Measurements from ENCODE around the gene SLC12A4. TPM values are rescaled to one million over a fixed set of nuclear protein-coding genes. Genes with fewer than 3 reads are reported as not detected.

Gene SLC12A4
- total RNA-seq, 2 experiments from 2014 or later: 32.5 to 38.0 TPM

GRCh38 chr16:67954421-67955196 lies 13.8 kb downstream of the SLC12A4 start:
- H3K4me3 Mint-ChIP-seq: no peak overlapping the region
- no peaks in the 10 kb centered on the region for H3K4me1 Mint-ChIP-seq (ENCODE audit: low read depth)
- peaks cover 26% of the 10 kb centered on the region for H3K36me3 Mint-ChIP-seq (ENCODE audit: low read depth)
- ChIA-PET POLR2A (interaction anchor here (1.0 kb wide), 1 partner anchor 19 kb away, joined by 6 read pairs; no protein-coding TSS in a partner anchor), CTCF (no interaction called here)
- no peak for TF ChIP-seq CTCF (IDR thresholded peaks at IDR 0.05)
- no peaks in the 10 kb centered on the region for H3K27me3 Mint-ChIP-seq
- no peaks in the 10 kb centered on the region for H3K9me3 Mint-ChIP-seq
- no peak overlapping the region for H3K27ac Mint-ChIP-seq
- intact Hi-C loops (cut with micrococcal nuclease): no loop called here
- DNase-seq (no peak), ATAC-seq (no peak)

- H3K9me3 Mint-ChIP-seq: no peaks in the 10 kb centered on the region
- peaks cover 24% of the 10 kb centered on the region for H3K36me3 Mint-ChIP-seq (ENCODE audit: low read depth)
- no peak overlapping the region for H3K4me3 Mint-ChIP-seq
- H3K27ac Mint-ChIP-seq: no peak overlapping the region
- TF ChIP-seq CTCF (IDR thresholded peaks at IDR 0.05): no peak
- no peak for ATAC-seq
- intact Hi-C loops (cut with micrococcal nuclease): no loop called here
- no peaks in the 10 kb centered on the region for H3K27me3 Mint-ChIP-seq
- POLR2A ChIA-PET: interaction anchor here (0.6 to 1.1 kb wide), 4 partner anchors 12 to 213 kb away, joined by 3 to 6 read pairs (median 4); no protein-coding TSS in a partner anchor
- no peak for DNase-seq
- H3K4me1 Mint-ChIP-seq (ENCODE audit: low read depth): no peaks in the 10 kb centered on the region
- CTCF ChIA-PET: interaction anchor here (1.5 to 1.7 kb wide), 2 partner anchors 12 to 87 kb away, joined by 4 to 6 read pairs; no protein-coding TSS in a partner anchor
Measured at GRCh38 chr16:67953641-67954375, 14.6 kb downstream of the SLC12A4 start.

GRCh38 chr16:67951485-67951884 lies 17.0 kb downstream of the SLC12A4 start:
- no peak overlapping the region for H3K27ac Mint-ChIP-seq
- ChIA-PET POLR2A (interaction anchor here (0.5 to 1.8 kb wide), 3 partner anchors 11 to 377 kb away, joined by 3 to 4 read pairs (median 3); no protein-coding TSS in a partner anchor), CTCF (interaction anchor here (0.5 to 2.7 kb wide), 2 partner anchors 10 to 182 kb away, joined by 3 to 18 read pairs; no protein-coding TSS in a partner anchor)
- intact Hi-C loops (cut with micrococcal nuclease): no loop called here
- H3K4me3 Mint-ChIP-seq: no peak overlapping the region
- H3K9me3 Mint-ChIP-seq: no peaks in the 10 kb centered on the region
- H3K27me3 Mint-ChIP-seq: no peaks in the 10 kb centered on the region
- DNase-seq (no peak), ATAC-seq (no peak)
- TF ChIP-seq CTCF (IDR thresholded peaks at IDR 0.05): no peak
- no peaks in the 10 kb centered on the region for H3K4me1 Mint-ChIP-seq (ENCODE audit: low read depth)
- peaks cover 12% of the 10 kb centered on the region for H3K36me3 Mint-ChIP-seq (ENCODE audit: low read depth)

- Mint-ChIP-seq H3K9me3 (no peaks in the 10 kb centered on the region), H3K36me3 (ENCODE audit: low read depth) (peaks cover 17% of the 10 kb centered on the region), H3K27ac (no peak overlapping the region), H3K27me3 (no peaks in the 10 kb centered on the region), H3K4me3 (no peak overlapping the region), H3K4me1 (ENCODE audit: low read depth) (no peaks in the 10 kb centered on the region)
- TF ChIP-seq CTCF (IDR thresholded peaks at IDR 0.05): no peak
- POLR2A ChIA-PET: interaction anchor here (1.0 to 1.8 kb wide), 2 partner anchors 10 to 11 kb away, joined by 3 to 4 read pairs; no protein-coding TSS in a partner anchor
- ATAC-seq: no peak
- DNase-seq: no peak
- CTCF ChIA-PET: interaction anchor here (2.7 kb wide), 1 partner anchor 9 kb away, joined by 18 read pairs; no protein-coding TSS in a partner anchor
- intact Hi-C loops (cut with micrococcal nuclease): no loop called here
Measured at GRCh38 chr16:67950335-67950843, 18.0 kb downstream of the SLC12A4 start.
